PC-3 (cell line): Measurements from ENCODE around the gene MACROH2A1. TPM values are rescaled to one million over a fixed set of nuclear protein-coding genes. Genes with fewer than 3 reads are reported as not detected.

Experiments used
- ATAC-seq: fragments of 200-7000 bp; cut with Tn5 transposase; 2 replicates; pipeline ENCODE4 v1.9.1; 2020; ENCODE audit warnings: mild to moderate bottlenecking, moderate library complexity
- BruUV-seq: library from RNA; stranded (reverse); fragments of 400-500 nt; replicated peaks from 2 replicates; lab custom pipeline; 2021; lab: Mats Ljungman, UMichigan
- CTCF ChIA-PET: fragments of 300-600 bp; sonication (Branson Sonifier 250); formaldehyde crosslinking; loops from one replicate; lab custom pipeline; 2022; ENCODE audit warnings: antibody characterized with exemption; lab: Charles Lee
- POLR2A ChIA-PET: fragments of 300-600 bp; sonication (Branson Sonifier 250); formaldehyde crosslinking; loops from one replicate; lab custom pipeline; 2022; ENCODE audit warnings: antibody characterized with exemption; ENCODE audit not compliant: unreplicated experiment; lab: Charles Lee
- DNase-seq: peaks from one replicate; pipeline ENCODE4 v3.0.0-alpha.2; 2015
- H2AFZ ChIP-seq: fragments of 300-600 bp; sonication (generic); 2 replicates; pipeline ENCODE4 v1.6.0; 2016; ENCODE audit warnings: antibody characterized with exemption, low read length
- H3F3A ChIP-seq: fragments of 300-600 bp; sonication (generic); one replicate; pipeline ENCODE4 v1.6.0; 2017; ENCODE audit warnings: antibody characterized with exemption, low read length, control low read depth, mild to moderate bottlenecking; ENCODE audit not compliant: unreplicated experiment
- H3K27ac ChIP-seq: fragments of 300-600 bp; sonication (generic); 2 replicates; pipeline ENCODE4 v1.5.1; 2016; ENCODE audit warnings: mild to moderate bottlenecking, low read length
- H3K27me3 ChIP-seq: fragments of 300-600 bp; sonication (generic); 2 replicates; pipeline ENCODE4 v1.6.1; 2016; ENCODE audit warnings: low read length, mixed read lengths
- H3K36me3 ChIP-seq: fragments of 300-600 bp; sonication (generic); 2 replicates; pipeline ENCODE4 v1.6.1; 2016; ENCODE audit warnings: low read depth, mixed run types, low read length, mixed read lengths
- H3K4me1 ChIP-seq: fragments of 300-600 bp; sonication (generic); 2 replicates; pipeline ENCODE4 v1.5.1; 2016; ENCODE audit warnings: low read length; ENCODE audit not compliant: insufficient read depth
- H3K4me2 ChIP-seq: fragments of 300-600 bp; sonication (generic); 2 replicates; pipeline ENCODE4 v1.6.0; 2016; ENCODE audit warnings: low read length
- H3K4me3 ChIP-seq: fragments of 300-600 bp; sonication (generic); 2 replicates; pipeline ENCODE4 v1.5.1; 2016; ENCODE audit warnings: mild to moderate bottlenecking, low read length, mixed read lengths
- H3K79me2 ChIP-seq: fragments of 300-600 bp; sonication (generic); 2 replicates; pipeline ENCODE4 v1.6.1; 2017; ENCODE audit warnings: low read length, mixed read lengths
- H3K9ac ChIP-seq: fragments of 300-600 bp; sonication (generic); 2 replicates; pipeline ENCODE4 v1.6.0; 2016; ENCODE audit warnings: mild to moderate bottlenecking, low read length
- H3K9me2 ChIP-seq: fragments of 300-600 bp; sonication (generic); replicated peaks from 2 replicates; pipeline ENCODE4 v1.6.1; 2016; ENCODE audit warnings: mixed run types, low read length, mixed read lengths
- H3K9me3 ChIP-seq: fragments of 300-600 bp; sonication (generic); 2 replicates; pipeline ENCODE4 v1.6.1; 2016; ENCODE audit warnings: low read length, mixed read lengths
- H4K20me1 ChIP-seq: fragments of 300-600 bp; sonication (generic); 2 replicates; pipeline ENCODE4 v1.6.1; 2016; ENCODE audit warnings: low read length, mixed read lengths
- EZH2 ChIP-seq: fragments of 300-600 bp; sonication (generic); IDR thresholded peaks from one replicate; pipeline ENCODE4 v1.6.1; 2017; ENCODE audit warnings: antibody characterized with exemption, mild to moderate bottlenecking, low read length; ENCODE audit not compliant: unreplicated experiment
- EZH2phosphoT487 ChIP-seq: fragments of 300-600 bp; sonication (generic); IDR thresholded peaks from 2 replicates; pipeline ENCODE4 v1.6.1; 2018; ENCODE audit warnings: mild to moderate bottlenecking, antibody characterized with exemption, low read length, borderline replicate concordance
- intact Hi-C: fragments of 100-400 bp; cut with micrococcal nuclease; formaldehyde crosslinking; loops from 2 replicates; pipeline ENCODE4 v1.9.0; 2023
- total RNA-seq: library from RNA; depleted of rRNA; stranded (reverse); fragments of >200 nt; gene quantifications from 2 replicates; pipeline ENCODE4 v1.2.3, GENCODE V29; 2014
- TF ChIP-seq, protein P1 (sequence below): fragments of 300-600 bp; sonication (generic); conservative IDR thresholded peaks from 2 replicates; pipeline ENCODE4 v1.5.1; 2017; ENCODE audit warnings: antibody characterized with exemption, low read depth, mild to moderate bottlenecking, low read length

Gene MACROH2A1
- total RNA-seq, 1 experiment from 2014 or later: 388 TPM

DNA sequence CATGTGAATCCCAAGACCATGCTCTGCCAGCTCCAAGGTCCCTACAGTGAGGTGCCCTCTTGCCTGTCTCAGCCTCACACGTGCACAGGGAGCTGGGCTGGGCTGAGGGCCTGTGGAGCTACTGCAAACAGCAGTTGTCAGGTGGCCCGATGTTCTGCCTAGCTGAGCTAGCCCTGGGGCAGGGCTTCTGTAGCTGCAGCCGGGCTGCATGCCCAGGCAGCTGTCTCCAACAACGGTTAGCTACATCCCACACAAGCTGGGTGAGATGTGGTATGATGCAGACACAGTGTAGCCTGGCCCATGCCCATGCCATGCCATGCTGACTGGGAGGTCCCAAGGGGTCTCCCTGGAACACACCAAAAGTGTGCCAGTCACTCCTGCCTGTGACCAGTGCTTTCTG is 62.0 kb downstream of the MACROH2A1 start:
- H2AFZ ChIP-seq: no peak overlapping the region
- no peak overlapping the region for H3K4me2 ChIP-seq
- H3K9me3 ChIP-seq: no peaks in the 10 kb centered on the region
- ATAC-seq: no peak
- ChIA-PET POLR2A (no interaction called here), CTCF (no interaction called here)
- intact Hi-C loops: loop anchor here (5.0 to 10.0 kb wide), 2 partner anchors 90 to 432 kb away; partner anchors contain the start of gene PCBD2
- TF ChIP-seq, protein P1, sequence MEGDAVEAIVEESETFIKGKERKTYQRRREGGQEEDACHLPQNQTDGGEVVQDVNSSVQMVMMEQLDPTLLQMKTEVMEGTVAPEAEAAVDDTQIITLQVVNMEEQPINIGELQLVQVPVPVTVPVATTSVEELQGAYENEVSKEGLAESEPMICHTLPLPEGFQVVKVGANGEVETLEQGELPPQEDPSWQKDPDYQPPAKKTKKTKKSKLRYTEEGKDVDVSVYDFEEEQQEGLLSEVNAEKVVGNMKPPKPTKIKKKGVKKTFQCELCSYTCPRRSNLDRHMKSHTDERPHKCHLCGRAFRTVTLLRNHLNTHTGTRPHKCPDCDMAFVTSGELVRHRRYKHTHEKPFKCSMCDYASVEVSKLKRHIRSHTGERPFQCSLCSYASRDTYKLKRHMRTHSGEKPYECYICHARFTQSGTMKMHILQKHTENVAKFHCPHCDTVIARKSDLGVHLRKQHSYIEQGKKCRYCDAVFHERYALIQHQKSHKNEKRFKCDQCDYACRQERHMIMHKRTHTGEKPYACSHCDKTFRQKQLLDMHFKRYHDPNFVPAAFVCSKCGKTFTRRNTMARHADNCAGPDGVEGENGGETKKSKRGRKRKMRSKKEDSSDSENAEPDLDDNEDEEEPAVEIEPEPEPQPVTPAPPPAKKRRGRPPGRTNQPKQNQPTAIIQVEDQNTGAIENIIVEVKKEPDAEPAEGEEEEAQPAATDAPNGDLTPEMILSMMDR: no peak
- TF ChIP-seq EZH2phosphoT487: no peak
- no peak for TF ChIP-seq EZH2
- no peaks in the 10 kb centered on the region for H3F3A ChIP-seq
- 0 out of 2 replicates have a peak, but pooled peaks cover 3% of the 10 kb centered on the region for H4K20me1 ChIP-seq
- H3K27ac ChIP-seq: no peak overlapping the region
- no peaks in the 10 kb centered on the region for H3K27me3 ChIP-seq
- H3K79me2 ChIP-seq: no peaks in the 10 kb centered on the region
- H3K36me3 ChIP-seq: peaks cover 25% of the 10 kb centered on the region; the same call in 1 of the 2 replicates
- H3K9me2 ChIP-seq: no peaks in the 10 kb centered on the region
- no peaks in the 10 kb centered on the region for H3K4me1 ChIP-seq
- no peak overlapping the region for H3K4me3 ChIP-seq
- no TSS peak for BruUV-seq
- H3K9ac ChIP-seq: no peak overlapping the region
- DNase-seq: no peak

DNA sequence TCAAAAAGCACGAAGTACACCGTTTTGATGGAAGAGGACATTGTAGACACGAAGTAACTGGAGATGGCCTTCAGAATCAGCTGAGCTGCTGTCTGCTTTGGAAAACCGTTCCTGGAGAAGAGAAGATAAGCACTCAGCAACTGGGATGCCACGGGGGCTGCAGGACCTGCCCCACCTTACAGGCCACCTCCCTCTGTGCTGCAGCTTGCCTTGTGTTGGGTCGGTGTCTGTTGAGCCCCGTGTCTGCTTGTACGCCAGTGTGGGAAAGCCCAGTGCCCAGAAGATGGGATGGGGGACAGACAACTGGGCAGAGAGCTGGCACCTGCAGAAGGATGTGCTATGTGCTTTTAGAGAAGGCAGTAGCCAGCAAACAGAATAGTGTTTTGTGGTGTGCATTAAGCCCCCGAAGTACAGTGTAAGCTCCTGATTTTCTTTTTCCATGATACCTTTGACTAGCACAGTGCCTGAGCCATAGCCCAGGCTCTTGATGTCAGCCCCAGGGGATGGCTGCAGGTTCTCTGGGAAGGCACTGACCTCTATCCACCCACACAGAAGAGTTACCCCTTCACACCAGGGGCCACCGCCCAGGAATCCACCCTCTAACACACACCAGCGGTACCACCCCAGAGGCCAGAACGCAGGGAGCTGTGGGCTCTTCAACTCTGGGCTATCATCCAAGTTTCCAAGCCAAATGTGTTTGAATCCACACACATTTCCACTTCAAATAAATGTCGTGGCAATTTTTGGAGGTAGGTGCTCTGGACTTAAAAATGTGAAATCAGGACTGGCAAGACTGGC is 63.8 kb downstream of the MACROH2A1 start:
- TF ChIP-seq EZH2phosphoT487: no peak
- TF ChIP-seq, protein P1: no peak
- TF ChIP-seq EZH2: no peak
- ChIA-PET CTCF (no interaction called here), POLR2A (no interaction called here)
- no peaks in the 10 kb centered on the region for H3F3A ChIP-seq
- no peak for DNase-seq
- H3K4me3 ChIP-seq: no peak overlapping the region
- no peaks in the 10 kb centered on the region for H3K27me3 ChIP-seq
- no peaks in the 10 kb centered on the region for H3K9me3 ChIP-seq
- no peak overlapping the region for H3K27ac ChIP-seq
- no peaks in the 10 kb centered on the region for H3K4me1 ChIP-seq
- H3K36me3 ChIP-seq: peaks cover 26% of the 10 kb centered on the region; the same call in 1 of the 2 replicates
- no peak overlapping the region for H2AFZ ChIP-seq
- H3K79me2 ChIP-seq: no peaks in the 10 kb centered on the region
- intact Hi-C loops: loop anchor here (5.0 to 10.0 kb wide), 2 partner anchors 92 to 430 kb away; partner anchors contain the start of gene PCBD2
- no TSS peak for BruUV-seq
- no peak overlapping the region for H3K9ac ChIP-seq
- H3K4me2 ChIP-seq: no peak overlapping the region
- H4K20me1 ChIP-seq: 0 out of 2 replicates have a peak, but pooled peaks cover 3% of the 10 kb centered on the region
- H3K9me2 ChIP-seq: no peaks in the 10 kb centered on the region
- ATAC-seq: no peak
